Common myeloid progenitor, CD34-positive (primary cell): ENCODE measurements around the gene OR2H2. TPM values are rescaled to one million over a fixed set of nuclear protein-coding genes. Genes with fewer than 3 reads are reported as not detected.

Experiments used
- CTCF ChIA-PET: fragments of 350-600 bp; sonication (Branson Sonifier 250); formaldehyde crosslinking; loops from one replicate; lab custom pipeline; 2021; ENCODE audit warnings: antibody characterized with exemption; lab: Charles Lee
- POLR2A ChIA-PET: fragments of 350-600 bp; sonication (Branson Sonifier 250); formaldehyde crosslinking; loops from one replicate; lab custom pipeline; 2021; ENCODE audit warnings: antibody characterized with exemption; lab: Charles Lee
- DNase-seq, 3 donors: peaks; one replicate each; pipeline versions ENCODE4 v3.0.0 to v3.0.0-alpha.2; 2013
- H3K27ac ChIP-seq, 2 experiments: 1 replicate in 1 of 2; 2 replicates in 1 of 2; pipeline ENCODE4 v1.7.0; 2013; ENCODE audit warnings: inconsistent platforms in 2 of 2, low read length in 2 of 2, mild to moderate bottlenecking in 2 of 2, low read depth in 1 of 2, moderate library complexity in 1 of 2; ENCODE audit not compliant: severe bottlenecking in 2 of 2, insufficient read depth in 1 of 2, poor library complexity in 1 of 2
- H3K27me3 ChIP-seq, 5 experiments: replicated peaks in 2 of 5; 1 replicate in 3 of 5; 2 replicates in 2 of 5; pipeline versions ENCODE4 v1.6.1 to v1.7.0; 2013; ENCODE audit warnings: low read length in 4 of 5, mild to moderate bottlenecking in 2 of 5, moderate library complexity in 2 of 5, inconsistent platforms in 1 of 5; ENCODE audit not compliant: insufficient read depth in 5 of 5, control insufficient read depth in 4 of 5
- H3K36me3 ChIP-seq, 4 experiments: 1 replicate in 2 of 4; 2 replicates in 2 of 4; pipeline versions ENCODE4 v1.6.1 to v1.7.0; 2013; ENCODE audit warnings: low read length in 3 of 4, control low read depth in 1 of 4, mild to moderate bottlenecking in 1 of 4; ENCODE audit not compliant: control insufficient read depth in 4 of 4, insufficient read depth in 4 of 4
- H3K4me1 ChIP-seq, 4 experiments: 1 replicate in 3 of 4; 2 replicates in 1 of 4; pipeline versions ENCODE4 v1.6.1 to v1.7.1; 2013; ENCODE audit warnings: low read length in 3 of 4, mild to moderate bottlenecking in 3 of 4, control low read depth in 1 of 4, inconsistent platforms in 1 of 4, moderate library complexity in 1 of 4; ENCODE audit not compliant: control insufficient read depth in 4 of 4, insufficient read depth in 4 of 4; ENCODE audit errors: control extremely low read depth in 1 of 4
- H3K4me3 ChIP-seq, 7 experiments: 1 replicate in 4 of 7; 2 replicates in 3 of 7; pipeline versions ENCODE4 v1.5.1 to v1.7.0; 2013; ENCODE audit warnings: mild to moderate bottlenecking in 7 of 7, low read length in 6 of 7, moderate library complexity in 6 of 7, inconsistent platforms in 2 of 7, low read depth in 2 of 7, control low read depth in 1 of 7; ENCODE audit not compliant: insufficient read depth in 4 of 7, control insufficient read depth in 1 of 7; ENCODE audit errors: extremely low read depth in 1 of 7
- H3K9me3 ChIP-seq, 5 experiments: 1 replicate in 4 of 5; 2 replicates in 1 of 5; pipeline versions ENCODE4 v1.6.1 to v1.7.1; 2013; ENCODE audit warnings: low read length in 4 of 5, mild to moderate bottlenecking in 2 of 5, inconsistent platforms in 1 of 5, low read depth in 1 of 5, moderate library complexity in 1 of 5; ENCODE audit not compliant: control insufficient read depth in 4 of 5, insufficient read depth in 2 of 5; ENCODE audit errors: control extremely low read depth in 1 of 5
- WGBS: methylation state at CpG from one replicate; pipeline ENCODE4 v1.1.5; 2013; ENCODE audit not compliant: insufficient coverage; 5-methylcytosine and 5-hydroxymethylcytosine counted together
- polyA plus RNA-seq: library from polyadenylated mRNA; unstranded; fragments of 120-200 nt; gene quantifications from one replicate; pipeline ENCODE4 v1.2.1, GENCODE V29; 2013

OR2H2 gene
- 0.32 TPM for polyA plus RNA-seq

DNA sequence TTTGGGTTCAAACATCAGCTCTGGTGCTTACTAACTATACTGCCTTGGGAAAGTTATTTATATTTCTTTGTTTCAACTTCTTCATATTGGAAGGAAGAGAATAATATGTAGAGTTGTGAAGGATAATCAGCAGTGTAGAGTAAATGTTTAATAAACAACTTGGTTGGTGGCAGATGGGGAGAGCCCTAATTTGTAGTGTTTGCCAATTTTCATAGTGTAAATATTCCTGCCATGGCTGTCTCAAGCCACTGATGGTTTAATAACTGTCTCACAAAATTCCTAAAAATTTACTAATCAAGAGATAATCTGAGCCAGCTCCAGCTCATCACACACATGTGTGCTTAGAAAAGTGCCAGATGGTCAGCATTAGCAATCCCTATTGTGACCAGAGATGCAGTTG is at the start of gene OR2H2:
Gene OR2H2 (plus strand): TSS at position 301 of the 400 bp plus-strand sequence. CDS start 2,824 bp downstream, outside the sequence.
- peaks cover 0 to 7% (median 0%) of the 10 kb centered on the region in 5 experiments for H3K27me3 ChIP-seq
- H3K4me3 ChIP-seq: no peak within 1 kb of the TSS
- ChIA-PET POLR2A (no interaction called here), CTCF (interaction anchor here (1.1 to 7.1 kb wide), 3 partner anchors 10 to 209 kb away, joined by 3 to 33 read pairs (median 7); partner anchors contain the start of gene OR12D3)
- H3K27ac ChIP-seq: no peak within 1 kb of the TSS
- no peaks in the 10 kb centered on the region for H3K4me1 ChIP-seq
- no peak for DNase-seq
- no peaks in the 10 kb centered on the region for H3K9me3 ChIP-seq
- no peaks in the 10 kb centered on the region for H3K36me3 ChIP-seq

DNA sequence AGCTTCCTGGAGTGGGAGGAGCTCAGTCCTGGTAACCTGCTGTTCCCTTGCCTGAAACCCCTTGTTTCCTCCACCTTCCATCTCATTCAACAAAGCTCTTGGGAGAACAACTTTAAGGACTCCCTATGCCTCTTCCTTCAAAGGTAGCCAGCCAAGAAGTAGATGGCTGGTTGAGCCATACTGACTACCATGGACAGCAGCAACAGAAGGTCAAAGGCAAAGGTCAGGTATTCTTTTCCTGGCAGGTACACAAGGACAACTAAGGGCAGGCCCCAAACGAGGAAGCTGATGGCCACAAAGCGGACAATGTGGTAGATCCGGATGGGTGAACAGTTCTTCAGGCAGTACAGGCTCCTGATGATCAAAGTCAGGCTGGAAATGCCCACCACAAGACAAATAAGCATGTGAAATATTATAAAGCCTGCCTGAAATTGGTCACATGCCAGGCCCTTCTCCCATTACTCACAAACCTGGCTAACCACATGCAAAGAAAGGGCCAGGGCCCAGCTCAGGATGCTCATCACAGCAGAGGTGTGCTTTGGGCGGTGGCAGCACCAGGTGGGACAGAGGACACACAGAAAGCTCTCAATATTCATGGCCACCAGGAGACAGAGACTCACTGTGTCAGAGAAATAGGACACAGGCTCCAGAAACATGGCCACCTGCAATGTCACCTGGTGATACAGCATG is 47.1 kb upstream of the OR2H2 start:
- no peaks in the 10 kb centered on the region for H3K36me3 ChIP-seq
- no peak for DNase-seq
- no peak overlapping the region for H3K27ac ChIP-seq
- no peaks in the 10 kb centered on the region for H3K4me1 ChIP-seq
- 85% methylated on average over 3 of the region's 4 CpGs for WGBS
- no peaks in the 10 kb centered on the region for H3K9me3 ChIP-seq
- POLR2A ChIA-PET: no interaction called here
- peaks cover 0 to 3% (median 0%) of the 10 kb centered on the region in 5 experiments for H3K27me3 ChIP-seq
- CTCF ChIA-PET: interaction anchor here (0.7 kb wide), 1 partner anchor 15 kb away, joined by 3 read pairs; no protein-coding TSS in a partner anchor
- no peak overlapping the region for H3K4me3 ChIP-seq

DNA sequence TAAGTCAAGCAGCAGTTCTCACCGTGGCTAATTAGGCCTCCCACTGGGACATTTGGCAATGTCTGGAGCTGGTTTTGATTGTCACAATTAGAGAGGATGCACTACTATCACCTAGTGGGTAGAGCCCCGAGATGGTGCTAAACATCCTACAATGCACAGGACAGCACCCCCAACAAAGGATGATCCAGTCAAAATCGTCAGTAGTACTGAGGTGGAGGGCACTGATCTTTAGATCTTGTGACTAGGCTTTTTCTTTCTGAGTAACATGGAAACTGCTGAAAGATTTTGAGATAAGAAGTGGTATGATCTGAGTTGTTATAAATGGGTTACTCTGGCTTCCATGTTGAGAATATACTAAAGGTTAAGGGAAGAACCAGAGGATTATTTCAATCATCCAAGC is 37.3 kb upstream of the OR2H2 start:
- no peaks in the 10 kb centered on the region for H3K36me3 ChIP-seq
- ChIA-PET CTCF (no interaction called here), POLR2A (interaction anchor here (0.6 kb wide), 1 partner anchor 11 kb away, joined by 3 read pairs; no protein-coding TSS in a partner anchor)
- WGBS: 67% methylated on average over 1 of the region's 3 CpGs
- peaks cover 0 to 3% (median 0%) of the 10 kb centered on the region in 5 experiments for H3K27me3 ChIP-seq
- no peaks in the 10 kb centered on the region for H3K9me3 ChIP-seq
- DNase-seq: no peak
- H3K27ac ChIP-seq: no peak overlapping the region
- H3K4me3 ChIP-seq: no peak overlapping the region
- H3K4me1 ChIP-seq: peaks cover 0 to 2% (median under 1%) of the 10 kb centered on the region in 4 experiments

DNA sequence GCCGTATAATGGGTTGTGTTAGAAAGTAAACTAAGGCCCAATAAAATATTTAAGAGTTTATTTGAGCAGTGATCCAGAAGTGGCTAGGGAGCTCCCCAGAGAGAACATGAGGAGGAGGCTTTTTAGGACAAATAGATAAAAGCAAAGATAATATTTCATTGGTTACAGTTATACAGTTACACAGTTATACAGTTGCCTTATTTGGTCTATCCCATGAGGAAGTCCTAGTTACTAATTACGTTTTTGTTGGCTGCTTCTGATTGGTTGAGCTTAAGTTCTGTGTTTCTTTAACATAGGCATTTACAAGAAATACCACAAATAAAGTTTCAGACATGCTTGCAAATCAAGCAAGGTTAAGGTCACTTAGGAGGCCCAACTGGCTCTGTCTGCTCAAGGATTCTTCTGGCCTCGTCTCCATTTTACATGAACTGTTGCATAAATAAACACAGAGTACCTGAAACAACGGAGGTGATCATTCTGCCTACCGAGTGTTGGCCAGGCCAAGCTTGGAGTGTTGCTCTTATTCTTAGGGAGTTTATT is 32.3 kb upstream of the OR2H2 start:
- POLR2A ChIA-PET: no interaction called here
- Histone ChIP-seq H3K9me3 (no peaks in the 10 kb centered on the region), H3K27me3 (peaks cover 15 to 37% (median 25%) of the 10 kb centered on the region in 5 experiments), H3K4me3 (peak overlapping the region in 4 of 7 experiments; percentile 13 to 72 (median 66)), H3K27ac (no peak overlapping the region), H3K4me1 (peaks cover 4 to 17% (median 15%) of the 10 kb centered on the region in 4 experiments), H3K36me3 (no peaks in the 10 kb centered on the region)
- CTCF ChIA-PET: interaction anchor here (1.0 to 1.6 kb wide), 2 partner anchors 12 to 14 kb away, joined by 3 to 4 read pairs; no protein-coding TSS in a partner anchor
- 0% methylated on average over 1 of the region's 5 CpGs for WGBS
- DNase-seq: peak; percentile 85 to 91 (median 90)

DNA sequence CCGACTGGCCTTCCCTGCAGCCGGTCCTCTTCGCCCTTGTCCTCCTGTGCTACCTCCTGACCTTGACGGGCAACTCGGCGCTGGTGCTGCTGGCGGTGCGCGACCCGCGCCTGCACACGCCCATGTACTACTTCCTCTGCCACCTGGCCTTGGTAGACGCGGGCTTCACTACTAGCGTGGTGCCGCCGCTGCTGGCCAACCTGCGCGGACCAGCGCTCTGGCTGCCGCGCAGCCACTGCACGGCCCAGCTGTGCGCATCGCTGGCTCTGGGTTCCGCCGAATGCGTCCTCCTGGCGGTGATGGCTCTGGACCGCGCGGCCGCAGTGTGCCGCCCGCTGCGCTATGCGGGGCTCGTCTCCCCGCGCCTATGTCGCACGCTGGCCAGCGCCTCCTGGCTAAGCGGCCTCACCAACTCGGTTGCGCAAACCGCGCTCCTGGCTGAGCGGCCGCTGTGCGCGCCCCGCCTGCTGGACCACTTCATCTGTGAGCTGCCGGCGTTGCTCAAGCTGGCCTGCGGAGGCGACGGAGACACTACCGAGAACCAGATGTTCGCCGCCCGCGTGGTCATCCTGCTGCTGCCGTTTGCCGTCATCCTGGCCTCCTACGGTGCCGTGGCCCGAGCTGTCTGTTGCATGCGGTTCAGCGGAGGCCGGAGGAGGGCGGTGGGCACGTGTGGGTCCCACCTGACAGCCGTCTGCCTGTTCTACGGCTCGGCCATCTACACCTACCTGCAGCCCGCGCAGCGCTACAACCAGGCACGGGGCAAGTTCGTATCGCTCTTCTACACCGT is 31.5 kb upstream of the OR2H2 start:
- Histone ChIP-seq H3K4me3 (peak overlapping the region; percentile 33 to 72 (median 46)), H3K27me3 (peaks cover 15 to 37% (median 25%) of the 10 kb centered on the region in 5 experiments), H3K27ac (no peak overlapping the region), H3K9me3 (no peaks in the 10 kb centered on the region), H3K4me1 (peaks cover 4 to 17% (median 15%) of the 10 kb centered on the region in 4 experiments), H3K36me3 (no peaks in the 10 kb centered on the region)
- peak; percentile 48 to 76 (median 64) for DNase-seq
- CTCF ChIA-PET: interaction anchor here (1.0 to 1.6 kb wide), 2 partner anchors 13 to 15 kb away, joined by 3 to 4 read pairs; no protein-coding TSS in a partner anchor
- POLR2A ChIA-PET: no interaction called here
- WGBS: 1% methylated on average over 64 of the region's 83 CpGs

DNA sequence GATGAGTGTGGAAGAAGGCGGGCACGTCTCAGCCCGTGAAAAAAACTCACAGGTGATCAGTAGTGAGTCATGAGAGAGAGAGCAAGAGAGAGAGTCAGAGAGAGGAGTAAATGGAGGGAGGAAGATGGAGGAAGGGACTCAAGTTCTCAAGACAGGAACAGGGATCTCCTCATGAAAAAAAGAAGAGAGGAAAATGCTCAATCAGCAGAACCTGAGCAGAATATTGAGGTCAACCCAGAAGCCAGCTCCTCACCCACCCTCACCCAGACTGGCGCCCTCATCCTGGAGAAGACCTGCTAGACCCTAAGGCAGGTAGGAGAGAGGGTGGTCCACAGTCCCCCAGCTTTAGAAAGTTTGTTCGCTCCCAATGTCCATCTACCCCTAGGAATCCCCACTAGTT is 30.2 kb upstream of the OR2H2 start:
- ChIA-PET POLR2A (no interaction called here), CTCF (interaction anchor here (0.9 kb wide), 1 partner anchor 34 kb away, joined by 3 read pairs; no protein-coding TSS in a partner anchor)
- Histone ChIP-seq H3K4me3 (no peak overlapping the region), H3K36me3 (no peaks in the 10 kb centered on the region), H3K4me1 (peaks cover 4 to 17% (median 15%) of the 10 kb centered on the region in 4 experiments), H3K27ac (no peak overlapping the region), H3K27me3 (peaks cover 15 to 37% (median 28%) of the 10 kb centered on the region in 5 experiments), H3K9me3 (no peaks in the 10 kb centered on the region)
- 88% methylated on average over 3 of the region's 5 CpGs for WGBS
- DNase-seq: no peak
